Measurements from ENCODE around the gene PIH1D2. TPM values are rescaled to one million over a fixed set of nuclear protein-coding genes. Genes with fewer than 3 reads are reported as not detected.

The PIH1D2 gene
- total RNA-seq, 1 donor from 2014 or later: 0.44 TPM

- H3K9me3 Mint-ChIP-seq: no peaks in the 10 kb centered on the region
- intact Hi-C loops (cut with micrococcal nuclease): no loop called here
- H3K27ac Mint-ChIP-seq: no peak overlapping the region
- H3K36me3 Mint-ChIP-seq (ENCODE audit: low read depth): no peaks in the 10 kb centered on the region
- no peak for TF ChIP-seq CTCF (IDR thresholded peaks at IDR 0.05)
- peaks cover 6% of the 10 kb centered on the region for H3K4me1 Mint-ChIP-seq
- no peak overlapping the region for H3K4me3 Mint-ChIP-seq
- ChIA-PET POLR2A (no interaction called here), CTCF (interaction anchor here (2.0 kb wide), 1 partner anchor 165 kb away, joined by 6 read pairs; no protein-coding TSS in a partner anchor)
- DNase-seq (no peak), ATAC-seq (ENCODE audit: low read depth) (no peak)
- H3K27me3 Mint-ChIP-seq: no peaks in the 10 kb centered on the region
These were observed 41.6 kb upstream of the PIH1D2 start for GRCh38 chr11:112115386-112115785.

- ChIA-PET POLR2A (no interaction called here), CTCF (interaction anchor here (0.9 to 3.0 kb wide), 4 partner anchors 12 to 176 kb away, joined by 3 to 26 read pairs (median 4); no protein-coding TSS in a partner anchor)
- no peak overlapping the region for H3K27ac Mint-ChIP-seq
- no peak for DNase-seq
- peaks cover 2% of the 10 kb centered on the region for H3K4me1 Mint-ChIP-seq
- no peak overlapping the region for H3K4me3 Mint-ChIP-seq
- H3K9me3 Mint-ChIP-seq: no peaks in the 10 kb centered on the region
- no peaks in the 10 kb centered on the region for H3K27me3 Mint-ChIP-seq
- H3K36me3 Mint-ChIP-seq (ENCODE audit: low read depth): no peaks in the 10 kb centered on the region
- TF ChIP-seq CTCF (IDR thresholded peaks at IDR 0.05): no peak
- intact Hi-C loops (cut with micrococcal nuclease): loop anchor here (5.0 kb wide), 1 partner anchor 1173 kb away; no protein-coding TSS in a partner anchor
- no peak for ATAC-seq (ENCODE audit: low read depth)
These were observed 40.6 kb upstream of the PIH1D2 start for GRCh38 chr11:112114460-112114859.

GRCh38 chr11:112113539-112114457 is 40.0 kb upstream of the PIH1D2 start:
- Mint-ChIP-seq H3K27ac (no peak overlapping the region), H3K4me3 (no peak overlapping the region), H3K27me3 (no peaks in the 10 kb centered on the region), H3K4me1 (peaks cover 2% of the 10 kb centered on the region), H3K9me3 (no peaks in the 10 kb centered on the region), H3K36me3 (ENCODE audit: low read depth) (no peaks in the 10 kb centered on the region)
- POLR2A ChIA-PET: interaction anchor here (0.6 to 0.7 kb wide), 4 partner anchors 8 to 1201 kb away, joined by 3 to 5 read pairs (median 4); partner anchors contain the start of gene TTC12
- CTCF ChIA-PET: interaction anchor here (0.7 to 3.0 kb wide), 10 partner anchors 10 to 230 kb away, joined by 3 to 26 read pairs (median 3); no protein-coding TSS in a partner anchor
- ATAC-seq (ENCODE audit: low read depth) (peak; percentile 56), DNase-seq (no peak)
- peak; percentile 70 for TF ChIP-seq CTCF (IDR thresholded peaks at IDR 0.05)
- intact Hi-C loops (cut with micrococcal nuclease): loop anchor here (1.0 to 5.0 kb wide), 3 partner anchors 62 to 1174 kb away; partner anchors contain the start of gene BCO2

GRCh38 chr11:112106070-112106469 is 32.3 kb upstream of the PIH1D2 start:
- ATAC-seq (ENCODE audit: low read depth): no peak
- intact Hi-C loops (cut with micrococcal nuclease): no loop called here
- H3K36me3 Mint-ChIP-seq (ENCODE audit: low read depth): peaks cover 4% of the 10 kb centered on the region
- H3K27ac Mint-ChIP-seq: no peak overlapping the region
- ChIA-PET POLR2A (no interaction called here), CTCF (no interaction called here)
- H3K27me3 Mint-ChIP-seq: no peaks in the 10 kb centered on the region
- H3K4me1 Mint-ChIP-seq: no peaks in the 10 kb centered on the region
- no peak for DNase-seq
- H3K4me3 Mint-ChIP-seq: no peak overlapping the region
- TF ChIP-seq CTCF (IDR thresholded peaks at IDR 0.05): no peak
- H3K9me3 Mint-ChIP-seq: no peaks in the 10 kb centered on the region

- intact Hi-C loops (cut with micrococcal nuclease): no loop called here
- POLR2A ChIA-PET: no interaction called here
- CTCF ChIA-PET: interaction anchor here (0.8 kb wide), 1 partner anchor 9 kb away, joined by 4 read pairs; no protein-coding TSS in a partner anchor
These were observed 29.6 kb upstream of the PIH1D2 start for GRCh38 chr11:112103446-112103845.

More at GRCh38 chr11:112103446-112103845, 29.6 kb upstream of the PIH1D2 start:
- H3K36me3 Mint-ChIP-seq (ENCODE audit: low read depth): peaks cover 8% of the 10 kb centered on the region
- TF ChIP-seq CTCF (IDR thresholded peaks at IDR 0.05): no peak
- no peaks in the 10 kb centered on the region for H3K27me3 Mint-ChIP-seq
- H3K9me3 Mint-ChIP-seq: no peaks in the 10 kb centered on the region
- DNase-seq: no peak
- no peaks in the 10 kb centered on the region for H3K4me1 Mint-ChIP-seq
- H3K27ac Mint-ChIP-seq: no peak overlapping the region
- H3K4me3 Mint-ChIP-seq: no peak overlapping the region
- no peak for ATAC-seq (ENCODE audit: low read depth)
